ENCODE results near the gene GMCL2. TPM values are rescaled to one million over a fixed set of nuclear protein-coding genes. Genes with fewer than 3 reads are reported as not detected.

Gene GMCL2
- total and polyA plus RNA-seq, 4 donors: not detected

DNA sequence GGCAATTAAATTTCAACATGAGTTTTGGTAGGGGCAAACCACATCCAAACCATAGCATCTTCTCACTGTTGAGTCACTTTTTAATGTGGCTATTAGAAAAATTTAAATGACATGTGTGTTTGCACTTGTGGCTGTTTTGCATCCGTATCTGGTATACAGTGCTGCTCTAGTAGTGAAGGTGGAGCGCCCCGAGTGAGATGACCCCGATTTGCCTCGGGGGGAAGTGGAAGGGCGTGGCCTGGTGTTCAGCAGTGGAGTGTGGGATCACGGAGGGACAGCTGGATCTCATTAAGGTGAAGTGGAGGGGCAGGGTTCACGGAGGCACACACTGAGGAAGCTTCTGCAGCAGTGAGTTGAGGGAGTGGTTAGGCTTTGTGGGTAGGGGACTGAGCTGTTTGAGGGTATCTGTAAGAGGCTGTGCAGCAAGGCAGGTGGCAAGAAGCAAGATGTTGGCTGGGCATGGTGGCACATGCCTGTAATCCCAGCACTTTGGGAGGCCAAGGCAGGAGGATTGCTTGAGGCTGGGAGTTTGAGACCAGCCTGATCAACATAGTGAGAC is 6.2 kb upstream of the GMCL2 start:
- H3K4me3 ChIP-seq (ENCODE audit: low read depth in 1 of 3, low read length in 3 of 3): no peak overlapping the region
- DNase-seq (ENCODE audit: low spot score): no peak

GRCh38 chr5:178192787-178193186 is 5.6 kb upstream of the GMCL2 start:
- 94% methylated on average over 7 of the region's 7 CpGs for WGBS
- no peak overlapping the region for H3K27ac ChIP-seq (ENCODE audit: low read depth in 1 of 2, low read length in 2 of 2)
- no peak for DNase-seq (ENCODE audit: low spot score)
- no peaks in the 10 kb centered on the region for H3K27me3 ChIP-seq (ENCODE audit: control insufficient read depth in 4 of 4, insufficient read depth in 4 of 4, low read length in 3 of 4)
- peaks cover 4 to 17% (median 6%) of the 10 kb centered on the region in 4 donors for H3K4me1 ChIP-seq (ENCODE audit: control insufficient read depth in 4 of 4, insufficient read depth in 4 of 4, low read length in 3 of 4)
- no peak for TF ChIP-seq YY1 (IDR thresholded peaks at IDR 0.05)
- TF ChIP-seq, protein P1, sequence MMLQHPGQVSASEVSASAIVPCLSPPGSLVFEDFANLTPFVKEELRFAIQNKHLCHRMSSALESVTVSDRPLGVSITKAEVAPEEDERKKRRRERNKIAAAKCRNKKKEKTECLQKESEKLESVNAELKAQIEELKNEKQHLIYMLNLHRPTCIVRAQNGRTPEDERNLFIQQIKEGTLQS (IDR thresholded peaks at IDR 0.05): no peak
- no peak for TF ChIP-seq HNF4A (conservative IDR thresholded peaks at IDR 0.05)
- no peak for TF ChIP-seq TAF1 (conservative IDR thresholded peaks at IDR 0.05)
- TF ChIP-seq HNF4G (IDR thresholded peaks at IDR 0.05): no peak
- TF ChIP-seq, protein P2, sequence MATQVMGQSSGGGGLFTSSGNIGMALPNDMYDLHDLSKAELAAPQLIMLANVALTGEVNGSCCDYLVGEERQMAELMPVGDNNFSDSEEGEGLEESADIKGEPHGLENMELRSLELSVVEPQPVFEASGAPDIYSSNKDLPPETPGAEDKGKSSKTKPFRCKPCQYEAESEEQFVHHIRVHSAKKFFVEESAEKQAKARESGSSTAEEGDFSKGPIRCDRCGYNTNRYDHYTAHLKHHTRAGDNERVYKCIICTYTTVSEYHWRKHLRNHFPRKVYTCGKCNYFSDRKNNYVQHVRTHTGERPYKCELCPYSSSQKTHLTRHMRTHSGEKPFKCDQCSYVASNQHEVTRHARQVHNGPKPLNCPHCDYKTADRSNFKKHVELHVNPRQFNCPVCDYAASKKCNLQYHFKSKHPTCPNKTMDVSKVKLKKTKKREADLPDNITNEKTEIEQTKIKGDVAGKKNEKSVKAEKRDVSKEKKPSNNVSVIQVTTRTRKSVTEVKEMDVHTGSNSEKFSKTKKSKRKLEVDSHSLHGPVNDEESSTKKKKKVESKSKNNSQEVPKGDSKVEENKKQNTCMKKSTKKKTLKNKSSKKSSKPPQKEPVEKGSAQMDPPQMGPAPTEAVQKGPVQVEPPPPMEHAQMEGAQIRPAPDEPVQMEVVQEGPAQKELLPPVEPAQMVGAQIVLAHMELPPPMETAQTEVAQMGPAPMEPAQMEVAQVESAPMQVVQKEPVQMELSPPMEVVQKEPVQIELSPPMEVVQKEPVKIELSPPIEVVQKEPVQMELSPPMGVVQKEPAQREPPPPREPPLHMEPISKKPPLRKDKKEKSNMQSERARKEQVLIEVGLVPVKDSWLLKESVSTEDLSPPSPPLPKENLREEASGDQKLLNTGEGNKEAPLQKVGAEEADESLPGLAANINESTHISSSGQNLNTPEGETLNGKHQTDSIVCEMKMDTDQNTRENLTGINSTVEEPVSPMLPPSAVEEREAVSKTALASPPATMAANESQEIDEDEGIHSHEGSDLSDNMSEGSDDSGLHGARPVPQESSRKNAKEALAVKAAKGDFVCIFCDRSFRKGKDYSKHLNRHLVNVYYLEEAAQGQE (IDR thresholded peaks at IDR 0.05): no peak
- no peaks in the 10 kb centered on the region for H3K36me3 ChIP-seq (ENCODE audit: control insufficient read depth in 4 of 4, insufficient read depth in 3 of 4, low read depth in 1 of 4, low read length in 3 of 4)
- H3K9ac ChIP-seq (ENCODE audit: low read depth in 1 of 2, low read length in 2 of 2): no peak overlapping the region
- no peak overlapping the region for H3K4me3 ChIP-seq (ENCODE audit: low read depth in 1 of 3, low read length in 3 of 3)
- no peaks in the 10 kb centered on the region for H3K9me3 ChIP-seq (ENCODE audit: control insufficient read depth in 4 of 4, low read length in 3 of 4)

More for the DNA sequence above, 6.2 kb upstream of the GMCL2 start:
- H3K36me3 ChIP-seq (ENCODE audit: control insufficient read depth in 4 of 4, insufficient read depth in 3 of 4, low read depth in 1 of 4, low read length in 3 of 4): no peaks in the 10 kb centered on the region
- H3K27me3 ChIP-seq (ENCODE audit: control insufficient read depth in 4 of 4, insufficient read depth in 4 of 4, low read length in 3 of 4): no peaks in the 10 kb centered on the region
- WGBS: 80% methylated on average over 8 of the region's 8 CpGs
- peaks cover 4 to 17% (median 6%) of the 10 kb centered on the region in 4 donors for H3K4me1 ChIP-seq (ENCODE audit: control insufficient read depth in 4 of 4, insufficient read depth in 4 of 4, low read length in 3 of 4)
- TF ChIP-seq JUND (IDR thresholded peaks at IDR 0.05) (no peak), MAX (IDR thresholded peaks at IDR 0.05) (no peak), GABPA (IDR thresholded peaks at IDR 0.05 in 1 of 2, conservative IDR thresholded peaks at IDR 0.05 in 1 of 2) (no peak), NR2F2 (IDR thresholded peaks at IDR 0.05) (no peak), FOXA2 (IDR thresholded peaks at IDR 0.05) (no peak), FOXA1 (IDR thresholded peaks at IDR 0.05) (no peak), YY1 (IDR thresholded peaks at IDR 0.05) (no peak), HNF4A (conservative IDR thresholded peaks at IDR 0.05) (no peak), TAF1 (conservative IDR thresholded peaks at IDR 0.05) (no peak), RAD21 (IDR thresholded peaks at IDR 0.05) (no peak), EGR1 (IDR thresholded peaks at IDR 0.05; ENCODE audit: low read depth in 2 of 2) (no peak), HNF4G (IDR thresholded peaks at IDR 0.05) (no peak), RXRA (IDR thresholded peaks at IDR 0.05) (no peak)
- TF ChIP-seq, protein P3, sequence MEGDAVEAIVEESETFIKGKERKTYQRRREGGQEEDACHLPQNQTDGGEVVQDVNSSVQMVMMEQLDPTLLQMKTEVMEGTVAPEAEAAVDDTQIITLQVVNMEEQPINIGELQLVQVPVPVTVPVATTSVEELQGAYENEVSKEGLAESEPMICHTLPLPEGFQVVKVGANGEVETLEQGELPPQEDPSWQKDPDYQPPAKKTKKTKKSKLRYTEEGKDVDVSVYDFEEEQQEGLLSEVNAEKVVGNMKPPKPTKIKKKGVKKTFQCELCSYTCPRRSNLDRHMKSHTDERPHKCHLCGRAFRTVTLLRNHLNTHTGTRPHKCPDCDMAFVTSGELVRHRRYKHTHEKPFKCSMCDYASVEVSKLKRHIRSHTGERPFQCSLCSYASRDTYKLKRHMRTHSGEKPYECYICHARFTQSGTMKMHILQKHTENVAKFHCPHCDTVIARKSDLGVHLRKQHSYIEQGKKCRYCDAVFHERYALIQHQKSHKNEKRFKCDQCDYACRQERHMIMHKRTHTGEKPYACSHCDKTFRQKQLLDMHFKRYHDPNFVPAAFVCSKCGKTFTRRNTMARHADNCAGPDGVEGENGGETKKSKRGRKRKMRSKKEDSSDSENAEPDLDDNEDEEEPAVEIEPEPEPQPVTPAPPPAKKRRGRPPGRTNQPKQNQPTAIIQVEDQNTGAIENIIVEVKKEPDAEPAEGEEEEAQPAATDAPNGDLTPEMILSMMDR (IDR thresholded peaks at IDR 0.05; ENCODE audit: low read depth, low read length, missing input control): no peak
- TF ChIP-seq, protein P4, sequence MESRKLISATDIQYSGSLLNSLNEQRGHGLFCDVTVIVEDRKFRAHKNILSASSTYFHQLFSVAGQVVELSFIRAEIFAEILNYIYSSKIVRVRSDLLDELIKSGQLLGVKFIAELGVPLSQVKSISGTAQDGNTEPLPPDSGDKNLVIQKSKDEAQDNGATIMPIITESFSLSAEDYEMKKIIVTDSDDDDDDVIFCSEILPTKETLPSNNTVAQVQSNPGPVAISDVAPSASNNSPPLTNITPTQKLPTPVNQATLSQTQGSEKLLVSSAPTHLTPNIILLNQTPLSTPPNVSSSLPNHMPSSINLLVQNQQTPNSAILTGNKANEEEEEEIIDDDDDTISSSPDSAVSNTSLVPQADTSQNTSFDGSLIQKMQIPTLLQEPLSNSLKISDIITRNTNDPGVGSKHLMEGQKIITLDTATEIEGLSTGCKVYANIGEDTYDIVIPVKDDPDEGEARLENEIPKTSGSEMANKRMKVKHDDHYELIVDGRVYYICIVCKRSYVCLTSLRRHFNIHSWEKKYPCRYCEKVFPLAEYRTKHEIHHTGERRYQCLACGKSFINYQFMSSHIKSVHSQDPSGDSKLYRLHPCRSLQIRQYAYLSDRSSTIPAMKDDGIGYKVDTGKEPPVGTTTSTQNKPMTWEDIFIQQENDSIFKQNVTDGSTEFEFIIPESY (IDR thresholded peaks at IDR 0.05): no peak
- TF ChIP-seq, protein P1 (IDR thresholded peaks at IDR 0.05): no peak
- no peaks in the 10 kb centered on the region for H3K9me3 ChIP-seq (ENCODE audit: control insufficient read depth in 4 of 4, low read length in 3 of 4)
- no peak overlapping the region for H3K27ac ChIP-seq (ENCODE audit: low read depth in 1 of 2, low read length in 2 of 2)
- H3K9ac ChIP-seq (ENCODE audit: low read depth in 1 of 2, low read length in 2 of 2): no peak overlapping the region

Measured in liver (tissue), 9 donors.